SK-N-SH (cell line): Measurements from ENCODE around the gene IL22RA1. TPM values are rescaled to one million over a fixed set of nuclear protein-coding genes. Genes with fewer than 3 reads are reported as not detected.

Experiments
- CTCF ChIA-PET: fragments of 300-600, 350-600 bp; formaldehyde crosslinking; extraction: SDS; loops from one replicate; lab custom pipeline; 2021; lab: Yijun Ruan, JAX
- POLR2A ChIA-PET: fragments of 350-600 bp; sonication (Branson Sonifier 250); formaldehyde crosslinking; extraction: SDS; loops from one replicate; lab custom pipeline; 2020; ENCODE audit warnings: antibody characterized with exemption, inconsistent platforms; lab: Yijun Ruan, JAX
- DNase-seq: peaks from one replicate; pipeline ENCODE4 v3.0.0; 2012
- H2AFZ ChIP-seq: fragments of 200-600 bp; sonication (generic); 2 replicates; pipeline ENCODE4 v1.8.1; 2016; ENCODE audit warnings: antibody characterized with exemption, mild to moderate bottlenecking, low read depth
- H3F3A ChIP-seq: fragments of 200-600 bp; sonication (generic); replicated peaks from 2 replicates; pipeline ENCODE3; 2016; ENCODE audit warnings: antibody characterized with exemption, mild to moderate bottlenecking; ENCODE audit not compliant: insufficient read depth
- H3K27ac ChIP-seq, 2 experiments: fragments of 200-500 bp in 1 of 2; fragments of 200-600 bp in 1 of 2; sonication (Bioruptor generic) in 1 of 2; sonication (generic), shearing (Covaris generic) in 1 of 2; 2 replicates each; pipeline versions ENCODE4 v1.5.1 to v1.6.1; 2014 to 2016; ENCODE audit warnings: low read depth in 2 of 2, inconsistent platforms in 1 of 2, low read length in 1 of 2, mild to moderate bottlenecking in 1 of 2, mixed read lengths in 1 of 2
- H3K27me3 ChIP-seq: fragments of 200-600 bp; sonication (generic), shearing (Covaris generic); 2 replicates; pipeline ENCODE4 v1.6.1; 2016; ENCODE audit warnings: mixed run types; ENCODE audit not compliant: insufficient read depth
- H3K36me3 ChIP-seq, 2 experiments: fragments of 200-500 bp in 1 of 2; fragments of 200-600 bp in 1 of 2; sonication (Bioruptor generic) in 1 of 2; sonication (generic) in 1 of 2; replicated peaks in 1 of 2; 2 replicates each; pipeline versions ENCODE3 to v1.5.1; 2014 to 2016; ENCODE audit warnings: low read length in 1 of 2, mild to moderate bottlenecking in 1 of 2; ENCODE audit not compliant: insufficient read depth in 2 of 2, control insufficient read depth in 1 of 2
- H3K4me1 ChIP-seq, 2 experiments: fragments of 200-500 bp in 1 of 2; fragments of 200-600 bp in 1 of 2; sonication (Bioruptor generic) in 1 of 2; sonication (generic), shearing (Covaris generic) in 1 of 2; 2 replicates each; pipeline versions ENCODE4 v1.5.1 to v1.6.1; 2014 to 2016; ENCODE audit warnings: low read depth in 1 of 2, low read length in 1 of 2, mixed run types in 1 of 2; ENCODE audit not compliant: insufficient read depth in 2 of 2, control insufficient read depth in 1 of 2
- H3K4me2 ChIP-seq: fragments of 200-600 bp; sonication (generic), shearing (Covaris generic); 2 replicates; pipeline ENCODE4 v1.6.1; 2017; ENCODE audit warnings: mixed run types
- H3K4me3 ChIP-seq, 2 experiments: fragments of 200-500 bp in 1 of 2; fragments of 200-600 bp in 1 of 2; sonication (Bioruptor generic) in 1 of 2; sonication (generic), shearing (Covaris generic) in 1 of 2; 2 replicates each; pipeline versions ENCODE4 v1.5.1 to v1.8.1; 2014 to 2016; ENCODE audit warnings: low read depth in 2 of 2, inconsistent platforms in 1 of 2, low read length in 1 of 2, mild to moderate bottlenecking in 1 of 2, mixed read lengths in 1 of 2, moderate library complexity in 1 of 2
- H3K79me2 ChIP-seq: fragments of 200-600 bp; sonication (generic); 2 replicates; pipeline ENCODE4 v1.8.1; 2017; ENCODE audit warnings: mild to moderate bottlenecking; ENCODE audit not compliant: insufficient read depth
- H3K9ac ChIP-seq: fragments of 200-600 bp; sonication (generic); 2 replicates; pipeline ENCODE4 v1.6.1; 2017; ENCODE audit warnings: mixed run types
- H3K9me2 ChIP-seq: fragments of 200-600 bp; sonication (generic); 2 replicates; pipeline ENCODE4 v1.6.1; 2017; ENCODE audit warnings: mixed run types
- H3K9me3 ChIP-seq: fragments of 200-600 bp; sonication (generic); 2 replicates; pipeline ENCODE4 v1.6.1; 2017; ENCODE audit warnings: mixed run types, mild to moderate bottlenecking, moderate library complexity
- H4K20me1 ChIP-seq: fragments of 200-600 bp; sonication (generic); 2 replicates; pipeline ENCODE4 v1.6.1; 2017; ENCODE audit warnings: mild to moderate bottlenecking, mixed run types; ENCODE audit not compliant: insufficient read depth
- CTCF ChIP-seq: fragments of 200-600 bp; sonication (generic); IDR thresholded peaks from 2 replicates; pipeline ENCODE4 v1.6.1; 2017; ENCODE audit warnings: antibody characterized with exemption, mild to moderate bottlenecking, moderate library complexity
- EP300 ChIP-seq, 2 experiments: IDR thresholded peaks; 2 replicates each; pipeline versions ENCODE4 v1.4.0 to v1.6.1; 2012; ENCODE audit warnings: borderline replicate concordance in 1 of 2, low read depth in 1 of 2, low read length in 1 of 2
- FOSL2 ChIP-seq: IDR thresholded peaks from 2 replicates; pipeline ENCODE4 v1.4.0; 2012; ENCODE audit warnings: low read depth, mild to moderate bottlenecking, moderate library complexity, borderline replicate concordance
- GATA2 ChIP-seq: sonication (generic); formaldehyde crosslinking; IDR thresholded peaks from 2 replicates; pipeline ENCODE4 v1.5.0; 2020; ENCODE audit warnings: mild to moderate bottlenecking, missing genetic modification reagents
- NFIC ChIP-seq: IDR thresholded peaks from 2 replicates; pipeline ENCODE4 v1.4.0; 2012; ENCODE audit warnings: borderline replicate concordance
- RAD21 ChIP-seq: IDR thresholded peaks from 2 replicates; pipeline ENCODE4 v1.6.1; 2012; ENCODE audit warnings: mild to moderate bottlenecking, low read length
- RCOR1 ChIP-seq: fragments of 150-350 bp; IDR thresholded peaks from 2 replicates; pipeline ENCODE4 v1.6.1; 2017; ENCODE audit warnings: antibody characterized with exemption, low read length
- TEAD4 ChIP-seq: IDR thresholded peaks from 2 replicates; pipeline ENCODE4 v1.4.0; 2012; ENCODE audit warnings: mild to moderate bottlenecking, borderline replicate concordance; ENCODE audit not compliant: insufficient read depth
- WGBS: methylation state at CpG from one replicate; pipeline ENCODE4 v1.1.6; 2017; ENCODE audit warnings: low lambda C conversion rate; 5-methylcytosine and 5-hydroxymethylcytosine counted together
- polyA plus RNA-seq, 3 experiments: library from polyadenylated mRNA; depleted of rRNA; stranded (reverse); fragments of >200 nt; gene quantifications; 2 replicates each; pipeline ENCODE4 v1.2.3, GENCODE V29; 2012

The IL22RA1 gene
- polyA plus RNA-seq, 1 of the 3 experiments (the other 2 are of a cell fraction) = 0.03 TPM

- POLR2A ChIA-PET = interaction anchor here (1.4 kb wide), 1 partner anchor 8 kb away, joined by 7 read pairs; the partner anchor contains the start of gene MYOM3
- H3K4me3 ChIP-seq = no peak overlapping the region
- H3K4me1 ChIP-seq = peaks cover 3 to 20% of the 10 kb centered on the region in 2 experiments; a peak in 2 of 4 replicates
- peaks cover 3% of the 10 kb centered on the region for H3F3A ChIP-seq
- no peak overlapping the region for H3K4me2 ChIP-seq
- H3K36me3 ChIP-seq = no peaks in the 10 kb centered on the region
- TF ChIP-seq NFIC = no peak
- TF ChIP-seq CTCF = no peak
- TF ChIP-seq TEAD4 = no peak
- TF ChIP-seq RAD21 = no peak
- TF ChIP-seq RCOR1 = no peak
- TF ChIP-seq, all 33 proteins: peak for 0
- no peak overlapping the region for H3K9ac ChIP-seq
- H3K27ac ChIP-seq = peak overlapping the region in 1 of 2 experiments; percentile 2; a peak in 2 of 4 replicates
- no peaks in the 10 kb centered on the region for H4K20me1 ChIP-seq
- 70% methylated on average over 2 of the region's 8 CpGs for WGBS
- peak; percentile 49 for DNase-seq
- no peaks in the 10 kb centered on the region for H3K9me3 ChIP-seq
- no peaks in the 10 kb centered on the region for H3K27me3 ChIP-seq
- CTCF ChIA-PET = interaction anchor here (0.6 to 3.5 kb wide), 6 partner anchors 9 to 1090 kb away, joined by 3 to 19 read pairs (median 5); partner anchors contain the start of gene MYOM3
- H3K79me2 ChIP-seq = no peaks in the 10 kb centered on the region
- no peaks in the 10 kb centered on the region for H3K9me2 ChIP-seq
- no peak overlapping the region for H2AFZ ChIP-seq
Measured at GRCh38 chr1:24102961-24103360, 40.0 kb downstream of the IL22RA1 start.

GRCh38 chr1:24101796-24102586 lies 40.9 kb downstream of the IL22RA1 start:
- Histone ChIP-seq H3K4me2 (no peak overlapping the region), H3K27ac (no peak overlapping the region), H3F3A (peaks cover 3% of the 10 kb centered on the region), H3K36me3 (no peaks in the 10 kb centered on the region), H3K79me2 (no peaks in the 10 kb centered on the region), H3K9ac (no peak overlapping the region), H3K4me1 (peaks cover 0 to 18% of the 10 kb centered on the region in 2 experiments; a peak in 1 of 4 replicates), H3K27me3 (no peaks in the 10 kb centered on the region), H3K9me2 (no peaks in the 10 kb centered on the region), H3K9me3 (no peaks in the 10 kb centered on the region), H2AFZ (no peak overlapping the region), H3K4me3 (no peak overlapping the region), H4K20me1 (no peaks in the 10 kb centered on the region)
- peak; percentile 49 for DNase-seq
- POLR2A ChIA-PET = interaction anchor here (0.6 to 1.4 kb wide), 2 partner anchors 9 to 195 kb away, joined by 3 to 7 read pairs; partner anchors contain the start of gene MYOM3
- WGBS = 82% methylated on average over 9 of the region's 9 CpGs
- CTCF ChIA-PET = interaction anchor here (1.0 to 3.5 kb wide), 4 partner anchors 10 to 289 kb away, joined by 5 to 19 read pairs (median 6); partner anchors contain the start of gene MYOM3
- TF ChIP-seq FOSL2 = no peak
- 0 out of 2 replicates have a peak, but pooled peaks have one; percentile 19 for TF ChIP-seq GATA2 (CRISPR knock-in tag)
- TF ChIP-seq EP300 (IDR thresholded peaks at IDR 0.05; ENCODE audit: borderline replicate concordance in 1 of 2, low read depth in 1 of 2, low read length in 1 of 2) = peak in 1 of 2 experiments; percentile 27; a peak in 1 of 4 replicates
